Adrenal gland (tissue), 12 donors: ENCODE measurements around the gene ADAMTS20. TPM values are rescaled to one million over a fixed set of nuclear protein-coding genes. Genes with fewer than 3 reads are reported as not detected.
"Not testable (repeated sequence)": the region's sequence is repeated elsewhere in the genome, so short reads cannot be mapped to it uniquely, and the experiment has no call there.

ENCODE experiments used
- DNase-seq, 7 donors: peaks; one replicate each; pipeline ENCODE4 v3.0.0-alpha.2; 2019 to 2020
- H3K27ac ChIP-seq, 5 donors: fragments of 200-600 bp; sonication (generic) in 4 of 5; 1 replicate in 3 of 5; 2 replicates in 2 of 5; pipeline versions ENCODE4 v1.5.1 to v1.8.0; 2016 to 2020; ENCODE audit warnings: mild to moderate bottlenecking in 1 of 5
- H3K27me3 ChIP-seq: fragments of 200-600 bp; 2 replicates; pipeline ENCODE4 v1.8.0; 2021
- H3K36me3 ChIP-seq, 2 donors: fragments of 200-600 bp; replicated peaks in 1 of 2; 1 replicate in 1 of 2; 2 replicates in 1 of 2; pipeline versions ENCODE4 v1.5.1 to v1.8.0; 2018 to 2022
- H3K4me1 ChIP-seq, 2 donors: fragments of 200-600 bp; replicated peaks in 1 of 2; 1 replicate in 1 of 2; 2 replicates in 1 of 2; pipeline versions ENCODE4 v1.5.1 to v1.8.0; 2018 to 2021
- H3K4me3 ChIP-seq, 4 donors: fragments of 200-600 bp; sonication (generic) in 3 of 4; one replicate each; pipeline ENCODE4 v1.5.1; 2016 to 2018
- H3K9me3 ChIP-seq, 3 donors: fragments of 200-600 bp; sonication (generic) in 1 of 3; replicated peaks in 1 of 3; 1 replicate in 2 of 3; 2 replicates in 1 of 3; pipeline versions ENCODE4 v1.5.1 to v1.8.0; 2016 to 2021
- CTCF ChIP-seq, 6 experiments: fragments of 450-650 bp in 4 of 6; fragments of 200-600 bp in 2 of 6; sonication (generic) in 1 of 6; IDR thresholded peaks; 1 replicate in 5 of 6; 2 replicates in 1 of 6; pipeline versions ENCODE4 v1.5.1 to v1.8.0; 2016 to 2021; ENCODE audit warnings: antibody characterized with exemption in 6 of 6, mild to moderate bottlenecking in 2 of 6, moderate library complexity in 1 of 6
- POLR2A ChIP-seq, 2 donors: fragments of 450-650 bp; IDR thresholded peaks; one replicate each; pipeline ENCODE4 v1.6.1; 2017; ENCODE audit warnings: antibody characterized with exemption in 2 of 2, mild to moderate bottlenecking in 2 of 2, moderate library complexity in 1 of 2
- WGBS, 4 donors: extraction: QIAGEN DNeasy Blood & Tissue Kit in 2 of 4; methylation state at CpG; one replicate each; pipeline versions ENCODE4 v1.1.5 to v1.1.7; 2013 to 2017; 5-methylcytosine and 5-hydroxymethylcytosine counted together
- intact Hi-C, 2 donors: fragments of 100-400 bp; cut with DNase I; formaldehyde crosslinking; loops; one replicate each; pipeline versions ENCODE4 v1.14.1 to v1.15.0; 2022 to 2023
- polyA plus RNA-seq, 3 donors: library from polyadenylated mRNA; stranded (reverse); fragments of 200-250 nt in 2 of 3; fragments of 350-450 nt in 1 of 3; fragmentation: Illumina TruSeq in 1 of 3; extraction: RNeasy Lipid Tissue Mini Kit (QIAGEN cat#74804) in 1 of 3; gene quantifications; one replicate each; pipeline ENCODE4 v1.2.3, GENCODE V29; 2013 to 2014
- total RNA-seq, 9 donors: library from RNA; depleted of rRNA in 4 of 9; stranded (reverse); fragments of >200 nt in 4 of 9; fragments of 120-200 nt in 1 of 9; fragmentation: NEBNext Ultra II Directional in 1 of 9; extraction: Animal tissue kit (Norgen Biotek cat#: 25700) in 1 of 9; gene quantifications; one replicate each; pipeline versions ENCODE4 v1.1.0 to v1.2.4, GENCODE V29; 2013 to 2023
- donor health status: healthy with polysubstance abuse.
- donor health status: Bipolar disorder and iron deficiency.
- donor health status: DM: yes; HTN: yes; CAD: no.
- donor health status: DM: no; HTN: no; CAD: no.
- donor health status: DM: no; HTN: no; CAD: no.
- donor health status: DM: yes; HTN: yes; CAD: no.

Gene ADAMTS20
- total and polyA plus RNA-seq, 12 donors: 0.04 to 0.43 (median 0.28) TPM; not detected in 9

GRCh38 chr12:43544703-43545102 lies 7.3 kb downstream of the ADAMTS20 start:
- H3K9me3 ChIP-seq: no peaks in the 10 kb centered on the region
- TF ChIP-seq POLR2A (IDR thresholded peaks at IDR 0.05): no peak
- no peak for TF ChIP-seq CTCF (IDR thresholded peaks at IDR 0.05)
- intact Hi-C loops: no loop called here
- H3K36me3 ChIP-seq: no peaks in the 10 kb centered on the region
- H3K27ac ChIP-seq: no peak overlapping the region
- DNase-seq: no peak
- 67 to 86% (median 77%) methylated on average over 2 to 3 of the region's 3 CpGs for whole genome bisulfite sequencing, 4 donors
- no peaks in the 10 kb centered on the region for H3K27me3 ChIP-seq
- H3K4me1 ChIP-seq: no peaks in the 10 kb centered on the region
- no peak overlapping the region for H3K4me3 ChIP-seq

- TF ChIP-seq POLR2A (IDR thresholded peaks at IDR 0.05): no peak
- no peak for TF ChIP-seq CTCF (IDR thresholded peaks at IDR 0.05)
These were observed 11.5 kb downstream of the ADAMTS20 start for GRCh38 chr12:43540470-43540869.

GRCh38 chr12:43537675-43538074 lies 14.3 kb downstream of the ADAMTS20 start:
- DNase-seq, H3K36me3 ChIP-seq, H3K27me3 ChIP-seq, intact Hi-C loops, H3K4me3 ChIP-seq, H3K9me3 ChIP-seq, H3K27ac ChIP-seq, H3K4me1 ChIP-seq: not testable (repeated sequence)

More at GRCh38 chr12:43540470-43540869, 11.5 kb downstream of the ADAMTS20 start:
- Histone ChIP-seq H3K9me3 (no peaks in the 10 kb centered on the region), H3K36me3 (no peaks in the 10 kb centered on the region), H3K27me3 (no peaks in the 10 kb centered on the region), H3K4me1 (no peaks in the 10 kb centered on the region), H3K4me3 (no peak overlapping the region), H3K27ac (no peak overlapping the region)
- no peak for DNase-seq
- intact Hi-C loops: no loop called here

DNA sequence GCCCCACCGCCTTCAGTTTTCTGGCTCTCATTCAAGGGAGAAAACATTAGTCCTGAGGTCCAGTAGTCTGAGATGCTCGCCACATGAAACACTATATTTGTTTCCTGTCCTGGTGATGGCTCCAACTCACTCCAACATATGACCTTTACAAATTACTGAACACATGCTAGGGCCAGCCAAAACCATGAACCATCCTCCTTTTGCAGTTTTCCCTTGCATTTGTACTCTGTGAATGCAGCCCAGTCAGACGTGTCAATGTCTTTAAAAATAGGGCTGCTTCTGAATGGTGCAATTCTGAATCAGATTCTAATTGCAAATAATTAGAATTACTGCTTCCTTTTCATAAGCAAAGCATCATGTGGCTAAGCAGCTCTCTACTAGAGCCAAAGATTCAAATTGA lies 36.0 kb downstream of the ADAMTS20 start:
- WGBS, 4 donors: 60 to 62% (median 61%) methylated on average over 3 of the region's 3 CpGs
- no peak for TF ChIP-seq POLR2A (IDR thresholded peaks at IDR 0.05)
- TF ChIP-seq CTCF (IDR thresholded peaks at IDR 0.05): no peak

DNA sequence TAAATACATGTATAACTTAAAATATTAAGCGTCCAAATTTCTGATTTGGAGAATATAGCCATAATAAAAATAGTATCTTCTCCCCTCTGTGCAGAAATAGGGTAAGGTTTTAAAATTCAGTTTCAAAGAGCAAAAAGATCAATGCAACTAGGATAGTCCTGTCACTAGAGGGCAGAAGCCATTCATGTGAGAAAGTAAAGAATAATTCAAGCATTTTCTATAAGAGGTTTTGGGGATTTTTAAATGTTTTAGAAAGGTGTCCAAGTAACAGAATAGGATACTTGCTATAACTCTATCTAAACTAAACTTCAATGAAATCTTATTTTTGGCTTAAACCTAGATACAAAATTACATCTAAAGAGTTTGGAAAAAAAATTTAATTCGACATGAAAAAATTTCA lies 50.3 kb downstream of the ADAMTS20 start:
- intact Hi-C loops: no loop called here
- H3K36me3 ChIP-seq: no peaks in the 10 kb centered on the region
- no peak for DNase-seq
- no peak overlapping the region for H3K27ac ChIP-seq
- no peak overlapping the region for H3K4me3 ChIP-seq
- no peaks in the 10 kb centered on the region for H3K9me3 ChIP-seq
- no peak for TF ChIP-seq POLR2A (IDR thresholded peaks at IDR 0.05)
- no peak for TF ChIP-seq CTCF (IDR thresholded peaks at IDR 0.05)
- no peaks in the 10 kb centered on the region for H3K4me1 ChIP-seq
- WGBS, 4 donors: 46 to 56% (median 53%) methylated on average over 2 of the region's 2 CpGs
- no peaks in the 10 kb centered on the region for H3K27me3 ChIP-seq

More for the DNA sequence above, 36.0 kb downstream of the ADAMTS20 start:
- intact Hi-C loops: no loop called here
- DNase-seq: no peak
- Histone ChIP-seq H3K27me3 (no peaks in the 10 kb centered on the region), H3K4me3 (no peak overlapping the region), H3K27ac (no peak overlapping the region), H3K4me1 (no peaks in the 10 kb centered on the region), H3K36me3 (no peaks in the 10 kb centered on the region), H3K9me3 (no peaks in the 10 kb centered on the region)
